Fibroblast of skin of back (primary cell): ENCODE data around the gene RAB4A.
A peak's percentile ranks its signal among the peaks of the same experiment; 100 is the strongest.
"Not testable (repeated sequence)": the region's sequence is repeated elsewhere in the genome, so short reads cannot be mapped to it uniquely, and the experiment has no call there.

Experiments
- DNase-seq: peaks from one replicate; pipeline ENCODE4 v3.0.0-alpha.2; 2013

The RAB4A gene

DNA sequence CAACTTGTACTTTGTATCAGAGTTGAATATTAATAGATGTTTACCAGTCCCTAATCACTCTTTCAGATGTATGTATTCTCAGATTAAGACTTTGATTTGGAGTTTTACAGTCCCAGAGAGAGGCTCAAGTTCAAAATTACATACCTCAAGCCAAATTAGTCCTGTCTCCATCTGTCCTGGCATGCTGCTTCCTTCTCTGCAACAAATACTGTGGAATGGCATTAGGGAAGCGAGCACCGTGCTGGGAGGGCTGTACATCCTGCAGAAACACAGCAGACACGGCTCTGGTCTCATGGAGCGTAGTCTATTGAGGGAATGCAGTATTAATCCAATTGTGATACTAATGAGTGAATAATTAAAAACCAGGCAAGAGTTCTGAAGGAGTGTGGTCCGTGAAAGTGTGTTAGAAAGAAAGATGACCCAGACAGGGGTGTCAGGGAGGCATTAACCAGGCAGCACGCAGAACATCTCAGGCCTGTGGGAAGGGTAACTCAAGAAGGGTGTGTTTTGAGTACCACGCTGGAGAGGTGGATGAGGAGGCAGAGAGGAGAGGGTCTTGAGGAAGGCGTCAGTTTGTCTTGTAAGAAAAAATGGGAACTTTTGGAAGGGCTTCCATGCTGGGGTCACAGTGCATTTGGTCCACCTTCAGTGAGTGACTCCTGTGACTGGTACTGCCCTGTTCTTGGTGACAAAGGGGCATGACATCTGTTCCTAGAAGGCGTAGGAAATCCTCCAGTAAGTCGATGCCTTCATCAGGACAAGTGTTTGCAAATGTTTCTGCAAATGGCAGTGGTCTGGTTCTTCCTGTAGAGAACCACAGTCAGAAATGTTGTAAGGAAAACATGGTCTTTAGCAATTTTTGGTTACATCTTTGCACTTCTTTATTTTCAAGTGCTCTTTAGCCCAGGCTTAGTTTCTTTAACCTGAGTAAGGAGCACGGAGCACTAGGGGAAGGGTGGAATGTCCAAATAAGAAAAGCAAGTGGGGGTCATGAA lies 1.6 kb downstream of the RAB4A start:
- no peak for DNase-seq

DNA sequence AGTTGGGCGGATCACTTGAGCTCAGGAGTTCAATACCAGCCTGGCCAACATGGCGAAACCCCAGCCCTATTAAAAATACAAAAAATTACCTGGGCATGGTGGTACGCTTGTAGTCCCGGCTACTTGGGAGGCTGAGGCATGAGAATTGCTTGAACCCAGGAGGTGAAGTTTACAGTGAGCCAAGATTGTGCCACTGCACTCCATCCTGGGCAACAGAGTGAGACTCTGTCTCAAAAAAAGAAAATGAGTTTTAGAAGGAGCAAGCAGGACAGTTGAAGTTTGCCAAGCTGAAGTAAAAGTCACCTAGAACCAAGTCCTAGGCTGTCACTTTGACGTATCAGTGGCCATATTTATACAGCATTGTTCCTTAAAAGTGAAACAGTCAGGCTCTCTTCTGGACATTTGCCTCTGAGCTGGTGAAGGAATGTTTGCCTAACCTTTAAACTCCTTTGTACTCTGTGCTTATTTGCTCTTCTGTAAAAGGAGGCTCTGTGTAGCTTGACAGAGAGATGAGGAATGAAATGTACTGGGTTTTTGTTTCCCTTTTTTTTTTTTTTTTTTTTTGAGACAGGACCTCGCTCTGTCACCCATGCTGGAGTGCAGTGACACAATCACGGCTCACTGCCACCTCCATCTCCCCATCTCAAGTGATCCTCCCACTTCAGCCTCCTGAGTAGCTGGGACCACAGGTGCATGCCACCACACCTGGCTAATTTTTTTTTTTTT lies 2.8 kb downstream of the RAB4A start:
- DNase-seq, result no peak

DNA sequence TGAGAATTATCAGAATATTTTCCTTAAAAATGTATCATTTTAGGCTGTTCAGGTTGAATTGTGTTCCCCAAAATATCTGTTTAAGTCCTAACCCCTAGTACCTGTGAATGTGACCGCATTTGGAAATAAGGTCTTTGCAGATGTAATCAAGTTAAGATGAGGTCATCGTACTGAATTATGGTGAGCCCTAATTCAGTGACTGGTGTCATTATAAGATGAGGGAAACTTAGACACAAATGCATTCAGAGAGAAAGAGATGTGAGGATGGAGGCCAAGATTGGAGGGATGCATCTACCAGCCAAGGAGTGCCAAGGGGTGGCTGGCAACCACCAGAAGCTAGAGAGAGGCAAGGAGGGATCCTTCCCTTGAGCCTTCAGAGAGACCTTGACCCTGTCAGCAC lies 4.1 kb downstream of the RAB4A start:
- no peak for DNase-seq

DNA sequence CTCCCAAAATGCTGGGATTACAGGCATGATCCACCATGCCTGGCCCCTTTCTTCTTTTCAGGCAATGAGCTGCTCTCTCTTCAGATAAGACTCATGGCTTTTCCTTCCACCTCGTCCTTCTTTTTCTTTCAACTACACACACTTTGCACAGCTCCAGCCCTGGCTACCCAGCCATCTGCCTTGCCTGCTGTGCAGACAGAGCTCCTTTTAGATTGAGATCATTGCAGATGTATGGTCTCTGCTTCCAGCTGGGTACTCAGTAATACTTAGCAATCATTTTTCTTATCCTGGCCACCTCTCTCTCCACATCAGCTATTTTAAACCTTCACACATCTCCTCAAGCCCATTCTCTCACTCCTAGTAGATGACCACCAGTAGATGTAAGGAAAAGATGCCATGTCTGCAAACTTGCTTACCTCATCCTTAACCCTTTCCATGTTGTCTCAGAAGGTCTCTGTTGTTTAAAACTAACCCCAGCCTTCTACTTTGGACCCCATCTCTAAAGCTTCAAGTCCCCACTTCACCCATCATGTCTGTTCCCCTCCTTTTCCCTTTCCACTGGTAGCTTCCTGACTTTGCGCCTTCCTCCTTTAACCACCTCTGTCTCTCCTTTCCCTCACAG lies 7.3 kb downstream of the RAB4A start:
- no peak for DNase-seq

DNA sequence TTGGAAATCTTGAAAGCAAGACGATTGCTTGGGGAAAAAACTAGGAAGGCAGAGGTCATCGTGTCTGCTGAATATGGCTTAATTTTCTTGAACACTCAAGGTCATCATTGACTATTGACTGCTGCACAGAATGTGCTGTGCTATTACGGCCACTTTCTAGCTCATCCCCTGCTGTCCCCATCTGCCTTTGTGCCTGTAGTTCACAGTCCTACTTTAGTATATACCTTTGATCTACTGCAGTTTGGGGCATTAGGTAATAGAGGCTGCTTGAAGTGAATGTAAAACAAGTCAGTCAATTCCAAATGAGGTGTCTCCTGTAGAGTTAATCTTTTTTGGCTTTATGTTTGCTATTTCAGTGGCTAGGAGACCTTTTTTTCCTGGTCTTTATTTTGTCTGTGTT lies 8.3 kb downstream of the RAB4A start:
- no peak for DNase-seq

DNA sequence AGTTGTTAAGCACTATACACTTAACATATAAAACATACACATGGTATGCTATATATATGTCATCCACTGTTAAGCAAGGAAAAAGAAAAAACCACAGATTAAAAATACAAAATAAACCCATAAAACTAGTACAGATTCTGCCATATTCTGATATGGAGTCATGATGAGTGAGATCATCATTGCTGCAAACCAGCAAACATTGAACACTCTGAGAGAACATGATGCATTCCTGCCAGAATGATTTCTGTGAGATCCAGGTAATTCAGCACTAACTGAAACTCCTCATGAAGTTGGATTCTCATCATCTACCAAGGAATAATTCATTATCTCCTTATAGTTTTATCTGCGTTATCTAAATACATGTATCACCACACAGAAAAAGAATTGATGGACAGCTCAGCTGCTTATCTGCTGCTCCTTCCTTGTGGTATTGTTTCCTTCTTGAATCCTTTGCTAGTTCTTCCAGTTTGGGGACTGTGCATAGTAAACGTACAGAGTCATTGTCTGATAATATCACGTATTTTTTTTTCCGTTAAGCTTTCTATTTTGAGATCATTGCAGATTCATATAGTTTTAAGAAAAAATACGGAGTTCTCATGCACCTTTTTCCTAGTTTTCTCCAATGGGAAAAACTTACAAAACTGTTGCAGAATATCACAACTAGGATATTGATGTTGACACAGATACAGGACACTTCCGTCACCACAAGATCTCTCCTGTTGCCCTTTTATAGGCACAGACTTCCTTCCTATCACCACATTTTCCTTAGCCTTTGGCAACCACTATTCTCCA lies 9.3 kb downstream of the RAB4A start:
- no peak for DNase-seq

DNA sequence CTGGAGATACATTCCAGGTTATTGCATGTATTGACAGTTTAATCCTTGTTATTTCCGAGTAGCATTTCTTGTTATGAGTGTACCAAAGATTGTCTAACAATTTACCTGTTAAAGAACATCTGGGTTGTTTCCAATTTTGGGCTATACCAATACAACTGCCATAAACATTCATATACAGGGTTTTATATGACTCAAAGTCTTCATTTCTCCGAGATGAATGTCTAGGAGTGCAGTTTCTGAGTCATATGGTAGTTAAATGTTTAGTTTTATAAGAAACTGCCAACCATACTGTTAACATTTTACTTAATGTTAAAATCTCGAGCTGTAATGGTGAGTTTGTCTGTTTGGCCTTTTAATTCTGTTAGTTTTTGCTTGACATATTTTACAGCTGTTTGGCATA lies 10.0 kb downstream of the RAB4A start:
- DNase-seq, result peak; percentile 45

DNA sequence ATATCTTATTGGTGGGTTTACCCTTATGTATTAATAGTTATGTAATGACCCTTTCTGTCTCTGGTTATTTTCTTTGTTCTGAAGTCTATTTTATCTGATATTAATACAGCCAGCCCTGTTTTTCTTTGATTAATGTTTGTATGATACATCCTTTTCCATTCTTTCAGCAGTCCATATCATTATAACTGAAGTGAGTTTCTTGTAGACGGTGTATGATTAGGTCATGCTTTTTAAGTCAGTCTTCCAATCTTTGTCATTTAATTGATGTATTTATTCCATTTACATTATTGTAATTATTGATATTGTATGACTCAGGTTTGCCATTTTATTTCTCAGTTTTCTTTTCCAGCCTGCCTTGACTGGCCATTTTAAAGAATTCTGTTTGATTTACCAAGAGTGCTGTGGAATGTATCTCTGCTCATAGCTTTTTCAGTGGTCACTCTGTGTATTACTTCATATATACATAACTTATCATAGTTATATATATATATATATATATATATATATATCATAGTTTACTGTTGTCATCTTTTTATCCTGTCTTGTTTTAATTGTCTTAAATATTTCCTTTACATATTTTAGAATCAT lies 10.5 kb downstream of the RAB4A start:
- peak; percentile 39 for DNase-seq

DNA sequence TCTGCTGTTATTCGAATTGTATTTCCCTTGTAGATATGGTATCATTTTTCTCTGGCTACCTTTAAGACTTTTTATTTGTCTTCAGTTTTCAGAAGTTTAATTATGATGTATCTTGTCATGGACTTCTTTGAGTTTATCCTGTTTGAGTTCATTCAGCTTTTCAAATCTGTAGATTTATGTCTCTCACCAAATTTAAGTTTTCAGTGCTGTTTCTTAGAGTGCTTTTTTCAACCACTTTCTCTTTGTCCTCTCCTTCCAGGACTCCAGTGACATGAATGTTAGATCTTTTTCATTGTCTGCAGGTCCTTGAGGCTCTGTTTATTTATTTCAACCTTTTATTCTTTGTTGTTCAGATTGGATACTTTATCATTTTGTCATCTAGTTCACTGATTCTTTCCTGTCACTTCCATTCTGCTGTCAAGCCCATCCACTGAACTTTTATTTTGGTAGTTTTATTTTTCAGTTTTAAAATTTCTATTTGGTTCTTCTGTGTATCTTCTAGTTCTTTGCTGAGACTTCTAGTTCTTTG lies 11.4 kb downstream of the RAB4A start:
- no peak for DNase-seq

DNA sequence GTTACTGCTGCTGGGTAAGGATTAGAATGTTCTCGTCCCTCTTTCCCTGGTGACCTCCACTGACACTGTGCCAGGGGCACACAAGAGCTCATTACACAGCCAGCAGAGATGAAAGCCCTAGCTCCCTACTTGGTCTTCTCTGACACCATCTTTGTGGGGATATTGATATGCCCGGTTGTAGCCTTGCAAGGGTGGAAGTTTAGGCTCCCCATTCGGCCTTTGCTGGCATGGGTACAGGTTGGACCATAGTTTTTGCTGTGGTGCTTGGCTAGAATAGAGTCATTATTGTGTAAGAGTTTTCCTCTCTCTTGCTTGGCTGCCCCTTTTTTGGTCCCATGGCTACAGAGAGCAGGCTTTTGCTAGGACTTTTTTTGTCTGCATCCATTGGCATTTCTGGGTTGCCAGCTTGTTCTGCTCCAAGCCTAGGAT lies 12.3 kb downstream of the RAB4A start:
- DNase-seq, result no peak

DNA sequence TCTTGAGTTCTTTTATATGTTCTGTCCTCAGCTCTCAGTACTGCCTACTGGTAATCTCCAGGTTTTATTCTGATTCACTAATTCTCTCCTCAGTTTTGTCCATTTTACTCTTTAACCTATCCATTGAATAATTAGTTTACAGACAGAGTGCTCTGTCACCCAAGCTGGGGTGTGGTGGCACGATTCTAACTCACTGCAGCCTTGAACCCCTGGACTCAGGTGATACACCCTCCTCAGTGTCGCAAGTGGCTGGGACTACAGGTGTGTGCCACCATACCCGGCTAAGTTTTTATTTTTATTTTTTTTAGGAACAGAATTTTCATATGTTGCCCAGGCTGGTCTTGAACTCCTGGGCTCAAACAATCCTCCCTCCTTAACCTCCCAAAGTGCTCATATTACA lies 14.0 kb downstream of the RAB4A start:
- no peak for DNase-seq

DNA sequence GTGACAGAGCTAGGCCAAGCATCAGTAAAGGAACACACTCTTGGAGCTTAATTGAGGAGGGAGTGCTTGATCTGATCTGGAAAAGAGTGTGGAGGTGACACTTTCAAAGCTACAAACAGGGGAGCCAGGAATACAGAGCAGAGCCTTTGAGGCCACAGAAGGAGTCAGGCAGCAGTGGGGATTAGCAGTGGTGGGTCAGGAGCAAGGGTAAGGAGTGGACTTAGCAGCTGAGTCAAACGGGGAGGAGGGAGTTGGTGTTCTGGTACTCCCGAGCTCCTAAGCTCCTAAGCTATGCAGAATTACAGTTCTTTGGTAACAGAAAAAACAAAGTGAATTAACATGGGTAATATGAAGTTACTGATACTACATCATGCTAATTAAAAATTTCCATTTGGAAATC lies 14.5 kb downstream of the RAB4A start:
- no peak for DNase-seq

DNA sequence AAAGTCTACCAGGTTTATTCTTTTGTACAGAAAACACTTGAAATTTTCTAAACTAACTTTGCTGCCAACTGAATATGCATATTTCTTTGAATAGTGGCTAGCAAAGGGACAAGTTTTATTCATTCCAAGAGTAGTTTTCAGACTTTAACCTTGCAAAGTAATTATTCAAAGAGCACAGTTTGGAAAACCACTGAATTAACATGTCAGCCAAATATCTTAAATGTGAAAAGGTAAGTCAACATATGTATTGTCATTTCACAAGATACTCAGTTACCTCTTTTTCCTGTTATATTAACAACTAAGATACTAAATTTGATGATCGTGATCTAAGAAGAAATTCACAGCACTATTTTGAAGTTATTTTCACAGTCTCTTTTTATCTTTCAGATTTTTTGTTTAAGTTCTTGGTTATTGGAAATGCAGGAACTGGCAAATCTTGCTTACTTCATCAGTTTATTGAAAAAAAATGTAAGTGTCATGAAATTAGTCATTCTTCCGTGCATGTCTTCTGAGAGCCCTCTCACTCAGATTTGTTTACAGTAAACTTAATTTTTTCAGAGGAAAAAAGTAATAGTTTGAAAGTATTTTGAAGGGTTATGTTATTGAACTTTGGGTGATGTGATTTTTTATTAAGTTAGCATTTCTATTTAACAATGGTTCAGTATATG lies 15.3 kb downstream of the RAB4A start:
- DNase-seq, result no peak

DNA sequence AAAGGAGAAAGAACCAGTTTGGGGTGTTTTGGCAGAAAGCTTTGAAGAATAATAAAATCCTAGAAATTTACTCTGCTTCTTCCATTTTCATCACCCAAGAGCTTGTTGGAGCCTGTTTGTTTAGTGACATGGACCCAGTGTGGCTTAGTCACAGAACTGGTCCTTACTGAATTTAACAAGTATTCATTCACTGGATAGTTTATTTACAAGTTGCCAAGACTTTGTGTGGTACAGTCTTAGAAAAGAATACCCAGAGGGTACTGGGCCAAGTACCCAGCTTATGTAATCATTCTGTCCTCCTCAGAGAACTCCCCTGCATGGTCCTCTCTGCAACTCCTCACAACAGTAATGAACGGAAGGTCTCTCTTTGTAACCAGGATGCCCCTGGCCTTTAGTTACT lies 16.4 kb downstream of the RAB4A start:
- no peak for DNase-seq

DNA sequence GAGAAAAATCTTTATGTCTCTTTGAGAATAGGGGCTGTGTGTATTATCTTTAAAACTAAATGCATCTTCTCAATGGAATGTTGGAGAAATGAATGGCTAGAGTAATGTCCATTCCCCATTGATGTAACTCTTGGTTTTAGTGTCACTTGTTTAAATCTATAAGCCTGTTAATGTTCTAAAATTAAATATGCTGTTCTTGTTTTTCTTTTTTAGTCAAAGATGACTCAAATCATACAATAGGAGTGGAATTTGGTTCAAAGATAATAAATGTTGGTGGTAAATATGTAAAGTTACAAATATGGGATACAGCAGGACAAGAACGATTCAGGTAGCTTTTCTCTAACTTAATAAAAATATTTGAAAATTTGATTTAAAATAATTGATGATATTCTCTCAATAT lies 17.6 kb downstream of the RAB4A start:
- DNase-seq, result no peak

DNA sequence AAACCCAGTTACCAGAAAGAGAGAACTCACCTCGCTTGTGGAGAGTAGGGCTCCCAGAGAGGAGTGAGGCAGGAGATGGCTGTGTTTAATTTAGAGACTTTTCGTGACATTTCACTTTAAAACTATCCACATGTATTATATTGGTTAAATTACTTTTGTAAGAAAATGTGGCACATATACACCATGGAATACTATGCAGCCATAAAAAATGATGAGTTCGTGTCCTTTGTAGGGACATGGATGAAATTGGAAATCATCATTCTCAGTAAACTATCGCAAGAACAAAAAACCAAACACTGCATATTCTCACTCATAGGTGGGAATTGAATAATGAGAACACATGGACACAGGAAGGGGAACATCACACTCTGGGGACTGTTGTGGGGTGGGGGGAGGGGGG lies 20.8 kb downstream of the RAB4A start:
- DNase-seq, result not testable (repeated sequence)

DNA sequence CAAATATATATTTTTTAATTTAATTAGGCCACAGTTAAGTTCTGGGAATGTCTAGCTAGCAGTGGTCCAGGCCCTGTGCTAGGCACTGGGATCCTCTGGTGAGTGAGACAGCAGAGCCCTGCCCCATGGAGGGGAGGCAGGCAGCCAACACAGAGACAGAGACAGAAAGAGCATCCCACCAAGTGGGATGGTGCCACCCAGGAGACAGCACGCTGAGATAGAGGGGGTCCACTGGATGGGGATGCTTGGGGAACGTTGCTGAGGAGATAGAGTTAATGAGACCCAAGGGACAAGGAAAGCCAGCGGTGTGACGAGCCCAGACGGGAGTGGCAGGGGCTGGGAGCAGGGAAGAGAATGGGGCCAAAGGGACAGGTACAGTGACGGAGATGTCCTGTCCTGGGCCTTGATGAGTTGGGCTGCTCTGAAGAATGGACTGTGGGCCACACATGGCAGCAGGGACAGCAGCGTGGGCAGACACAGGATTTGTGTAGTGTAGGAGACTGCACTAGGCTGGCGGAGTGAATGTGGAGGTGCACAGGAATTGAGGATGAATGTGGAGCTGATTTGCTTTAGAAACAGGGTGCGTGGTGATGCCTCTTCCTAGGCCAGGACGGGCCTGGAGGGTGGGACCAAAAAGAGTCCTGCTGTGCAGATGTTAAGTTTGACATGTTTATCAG lies 22.8 kb downstream of the RAB4A start:
- DNase-seq, result no peak

DNA sequence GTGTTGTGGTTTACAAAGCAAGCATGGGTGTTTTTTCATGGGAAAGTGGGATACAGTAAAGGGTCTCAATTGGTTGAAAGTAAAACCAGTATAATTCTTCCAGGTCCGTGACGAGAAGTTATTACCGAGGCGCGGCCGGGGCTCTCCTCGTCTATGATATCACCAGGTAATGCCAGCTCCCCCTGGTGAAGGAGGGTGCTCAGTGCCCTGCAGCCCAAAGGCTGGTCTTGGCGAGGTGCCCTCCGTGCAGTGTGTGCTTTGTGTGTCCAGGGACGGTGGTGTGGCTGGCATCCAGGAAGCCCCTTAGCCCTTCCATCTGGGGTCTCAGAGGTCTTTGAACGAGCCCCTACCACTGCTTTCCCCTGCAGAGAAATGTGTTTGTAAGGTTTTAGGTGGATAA lies 24.8 kb downstream of the RAB4A start:
- DNase-seq, result no peak

DNA sequence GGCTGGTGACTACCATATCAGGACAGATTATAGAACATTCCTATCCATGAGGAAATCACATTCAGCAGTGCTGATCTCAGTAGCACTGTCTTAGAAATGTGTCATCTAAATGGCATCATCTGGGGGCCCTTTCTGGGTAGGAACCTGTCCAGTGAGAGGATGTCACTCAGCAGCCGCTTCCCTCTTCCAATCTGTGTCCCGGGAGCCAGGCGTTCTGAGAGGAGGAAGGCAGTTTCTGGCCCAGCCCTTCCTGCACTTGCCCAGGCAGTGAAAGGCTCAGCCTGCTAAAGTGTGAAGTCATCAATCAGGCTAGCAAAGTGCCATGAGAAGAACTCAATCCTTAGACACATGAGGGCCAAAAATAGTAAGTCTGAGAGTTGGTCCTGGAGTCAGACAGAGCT lies 25.6 kb downstream of the RAB4A start:
- DNase-seq, result peak; percentile 91

DNA sequence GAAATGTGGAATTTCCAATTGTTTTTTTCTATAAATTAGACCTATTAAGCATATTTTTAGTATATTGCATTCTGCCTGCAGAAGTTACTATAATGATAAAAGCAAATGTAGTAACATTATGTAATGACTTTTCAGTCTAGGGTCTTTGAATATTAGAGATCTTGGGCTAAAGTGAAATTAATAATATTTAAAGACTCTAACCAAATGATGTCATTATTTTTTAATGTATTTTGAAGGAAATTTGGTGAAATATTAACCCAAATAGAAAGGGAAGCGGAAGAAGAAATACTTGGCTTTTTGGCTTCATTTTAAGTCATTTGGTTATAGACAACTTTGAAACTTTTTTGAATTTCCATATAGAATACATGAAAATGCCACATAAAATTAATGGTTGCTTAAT lies 26.8 kb downstream of the RAB4A start:
- DNase-seq, result no peak

DNA sequence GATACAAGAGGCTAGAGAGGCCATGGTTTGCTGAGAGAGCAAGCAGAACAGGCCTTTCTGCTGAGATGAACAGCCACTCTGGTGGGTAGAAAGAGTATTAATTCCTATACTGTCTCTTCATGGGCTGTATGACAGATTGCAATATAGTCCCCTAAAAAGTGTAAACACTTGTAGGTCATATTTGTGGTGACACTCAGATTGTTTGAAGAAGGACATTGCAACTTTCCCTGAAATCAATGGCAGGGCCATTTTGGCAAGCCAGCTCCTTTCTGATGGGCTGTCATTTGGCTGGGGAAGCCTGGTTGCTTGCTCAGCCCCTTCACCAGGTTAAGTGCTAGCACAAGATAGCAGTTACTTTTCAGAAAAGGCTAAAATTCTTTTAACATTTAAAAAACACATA lies 27.5 kb downstream of the RAB4A start:
- no peak for DNase-seq
